CD4-positive, alpha-beta T cell (primary cell): ENCODE measurements around the gene DHX30. TPM values are rescaled to one million over a fixed set of nuclear protein-coding genes. Genes with fewer than 3 reads are reported as not detected.

ENCODE experiments used
- ATAC-seq: fragments of 200-7000 bp; cut with Tn5 transposase; one replicate; pipeline ENCODE4 v1.10.0; 2022; ENCODE audit warnings: mild to moderate bottlenecking; ENCODE audit not compliant: poor library complexity
- CTCF ChIA-PET: fragments of 350-600 bp; sonication (Branson Sonifier 250); formaldehyde crosslinking; loops from one replicate; lab custom pipeline; 2021; ENCODE audit warnings: antibody characterized with exemption, inconsistent platforms; lab: Charles Lee
- POLR2A ChIA-PET: fragments of 350-600 bp; sonication (Branson Sonifier 250); formaldehyde crosslinking; loops from one replicate; lab custom pipeline; 2021; ENCODE audit warnings: antibody characterized with exemption, inconsistent platforms; lab: Charles Lee
- DNase-seq, 14 experiments: peaks; one replicate each; pipeline ENCODE4 v3.0.0-alpha.2; 2013 to 2020; ENCODE audit warnings: mixed read lengths in 2 of 14
- H3K27ac ChIP-seq, 2 donors: one replicate each; pipeline versions ENCODE4 v1.5.1 to v1.7.0; 2013; ENCODE audit warnings: low read length in 2 of 2, low read depth in 1 of 2, mild to moderate bottlenecking in 1 of 2
- H3K27me3 ChIP-seq, 2 experiments: 1 replicate in 1 of 2; 2 replicates in 1 of 2; pipeline versions ENCODE4 v1.6.1 to v1.7.0; 2013; ENCODE audit warnings: low read length in 2 of 2, control low read depth in 1 of 2, mild to moderate bottlenecking in 1 of 2, moderate library complexity in 1 of 2; ENCODE audit not compliant: insufficient read depth in 2 of 2, control insufficient read depth in 1 of 2
- H3K36me3 ChIP-seq: one replicate; pipeline ENCODE4 v1.6.1; 2013; ENCODE audit warnings: low read length, control low read depth; ENCODE audit not compliant: insufficient read depth
- H3K4me1 ChIP-seq: one replicate; pipeline ENCODE4 v1.6.1; 2013; ENCODE audit warnings: low read length, control low read depth; ENCODE audit not compliant: insufficient read depth
- H3K4me3 ChIP-seq: one replicate; pipeline ENCODE4 v1.5.1; 2013; ENCODE audit warnings: mild to moderate bottlenecking, low read length, moderate library complexity
- H3K9me3 ChIP-seq, 2 experiments: 1 replicate in 1 of 2; 2 replicates in 1 of 2; pipeline versions ENCODE4 v1.6.1 to v1.7.0; 2013; ENCODE audit warnings: low read length in 2 of 2, mild to moderate bottlenecking in 2 of 2, control low read depth in 1 of 2, moderate library complexity in 1 of 2; ENCODE audit not compliant: control insufficient read depth in 1 of 2, insufficient read depth in 1 of 2
- H3K27ac Mint-ChIP-seq: one replicate; pipeline ENCODE4 v1.8.0; 2020; ENCODE audit warnings: mixed read lengths
- H3K27me3 Mint-ChIP-seq: one replicate; pipeline ENCODE4 v1.8.0; 2021; ENCODE audit warnings: mixed read lengths
- H3K36me3 Mint-ChIP-seq: one replicate; pipeline ENCODE4 v1.8.0; 2021; ENCODE audit warnings: low read depth, mixed read lengths
- H3K4me1 Mint-ChIP-seq: one replicate; pipeline ENCODE4 v1.8.0; 2021; ENCODE audit warnings: low read depth, mixed read lengths
- H3K4me3 Mint-ChIP-seq: one replicate; pipeline ENCODE4 v1.8.0; 2020; ENCODE audit warnings: mild to moderate bottlenecking, mixed read lengths
- H3K9me3 Mint-ChIP-seq: one replicate; pipeline ENCODE4 v1.8.0; 2020; ENCODE audit warnings: mixed read lengths
- intact Hi-C, 2 experiments: fragments of 100-400 bp; cut with DNase I in 1 of 2; cut with micrococcal nuclease in 1 of 2; formaldehyde crosslinking; loops; one replicate each; pipeline versions ENCODE4 v1.15.1 to v1.9.0; 2023 to 2025; cut with DNase I, micrococcal nuclease
- total RNA-seq, 174 experiments: library from RNA in 2 of 174; stranded (reverse) in 2 of 174; gene quantifications; one replicate each; pipeline ENCODE4 v1.2.3 and lab custom pipeline; 2021 to 2026
- TF ChIP-seq, protein P1 (sequence below): fragments of 200-600 bp; IDR thresholded peaks from one replicate; pipeline ENCODE4 v1.8.0; 2022; ENCODE audit warnings: antibody characterized with exemption, mild to moderate bottlenecking

The DHX30 gene
- total RNA-seq, 2 experiments from 2014 or later: 75.1 to 75.6 TPM

GRCh38 chr3:47890126-47890827 is 87.3 kb downstream of the DHX30 start:
- ATAC-seq (no peak), DNase-seq (no peak)
- Histone ChIP-seq H3K4me3 (no peak overlapping the region), H3K9me3 (no peaks in the 10 kb centered on the region), H3K4me1 (no peaks in the 10 kb centered on the region), H3K27ac (no peak overlapping the region), H3K27me3 (no peaks in the 10 kb centered on the region), H3K36me3 (peaks cover 29% of the 10 kb centered on the region)
- Mint-ChIP-seq H3K27ac (no peak overlapping the region), H3K9me3 (no peaks in the 10 kb centered on the region), H3K4me3 (no peak overlapping the region), H3K4me1 (no peaks in the 10 kb centered on the region), H3K27me3 (no peaks in the 10 kb centered on the region), H3K36me3 (peaks cover 47% of the 10 kb centered on the region)
- intact Hi-C loops: no loop called here
- TF ChIP-seq, protein P1, sequence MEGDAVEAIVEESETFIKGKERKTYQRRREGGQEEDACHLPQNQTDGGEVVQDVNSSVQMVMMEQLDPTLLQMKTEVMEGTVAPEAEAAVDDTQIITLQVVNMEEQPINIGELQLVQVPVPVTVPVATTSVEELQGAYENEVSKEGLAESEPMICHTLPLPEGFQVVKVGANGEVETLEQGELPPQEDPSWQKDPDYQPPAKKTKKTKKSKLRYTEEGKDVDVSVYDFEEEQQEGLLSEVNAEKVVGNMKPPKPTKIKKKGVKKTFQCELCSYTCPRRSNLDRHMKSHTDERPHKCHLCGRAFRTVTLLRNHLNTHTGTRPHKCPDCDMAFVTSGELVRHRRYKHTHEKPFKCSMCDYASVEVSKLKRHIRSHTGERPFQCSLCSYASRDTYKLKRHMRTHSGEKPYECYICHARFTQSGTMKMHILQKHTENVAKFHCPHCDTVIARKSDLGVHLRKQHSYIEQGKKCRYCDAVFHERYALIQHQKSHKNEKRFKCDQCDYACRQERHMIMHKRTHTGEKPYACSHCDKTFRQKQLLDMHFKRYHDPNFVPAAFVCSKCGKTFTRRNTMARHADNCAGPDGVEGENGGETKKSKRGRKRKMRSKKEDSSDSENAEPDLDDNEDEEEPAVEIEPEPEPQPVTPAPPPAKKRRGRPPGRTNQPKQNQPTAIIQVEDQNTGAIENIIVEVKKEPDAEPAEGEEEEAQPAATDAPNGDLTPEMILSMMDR: no peak
- POLR2A ChIA-PET: no interaction called here
- CTCF ChIA-PET: interaction anchor here (2.4 kb wide), 1 partner anchor 100 kb away, joined by 8 read pairs; no protein-coding TSS in a partner anchor

DNA sequence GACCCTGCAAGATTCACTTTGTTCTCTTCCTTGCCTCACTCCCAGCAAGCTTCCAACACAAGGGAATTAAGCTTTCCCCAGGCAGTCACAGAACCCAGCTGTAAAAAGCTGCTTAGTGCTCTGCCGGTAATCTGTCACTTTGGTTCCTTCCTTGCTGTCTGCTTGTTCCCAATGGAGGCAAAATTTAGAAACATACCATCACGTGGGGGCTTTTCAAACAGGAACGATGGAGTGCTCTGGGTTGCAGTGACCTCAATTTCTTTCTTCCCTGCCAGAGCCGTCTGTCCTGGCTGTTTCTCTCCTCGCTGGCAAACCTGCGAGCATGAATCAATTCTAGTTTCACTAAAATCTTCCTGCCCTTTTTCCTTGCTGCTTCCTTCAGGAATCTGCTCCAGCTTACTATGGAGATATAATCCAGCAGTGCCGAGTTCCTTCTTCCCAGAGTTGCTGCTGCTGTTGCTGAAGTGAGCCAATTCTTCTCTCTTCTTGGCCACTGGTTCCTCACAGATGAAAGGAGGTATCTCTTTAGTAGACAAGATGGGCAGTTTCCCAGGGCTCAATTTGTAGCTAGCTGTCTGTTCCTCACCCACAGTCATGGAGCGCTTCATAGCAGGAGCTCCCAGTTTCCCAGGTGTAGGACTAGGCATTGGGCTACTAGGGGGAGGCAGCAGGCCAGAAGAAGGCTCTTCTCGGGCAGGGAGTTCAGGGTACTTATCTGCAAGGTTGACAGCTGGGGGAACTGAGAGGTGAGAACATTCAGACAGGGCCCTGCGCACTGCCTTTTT is 88.1 kb downstream of the DHX30 start:
- Histone ChIP-seq H3K27me3 (no peaks in the 10 kb centered on the region), H3K27ac (no peak overlapping the region), H3K36me3 (peaks cover 29% of the 10 kb centered on the region), H3K4me3 (no peak overlapping the region), H3K4me1 (no peaks in the 10 kb centered on the region), H3K9me3 (no peaks in the 10 kb centered on the region)
- H3K4me3 Mint-ChIP-seq: no peak overlapping the region
- H3K4me1 Mint-ChIP-seq: no peaks in the 10 kb centered on the region
- H3K27ac Mint-ChIP-seq: no peak overlapping the region
- POLR2A ChIA-PET: no interaction called here
- H3K27me3 Mint-ChIP-seq: no peaks in the 10 kb centered on the region
- CTCF ChIA-PET: interaction anchor here (2.4 kb wide), 1 partner anchor 99 kb away, joined by 8 read pairs; no protein-coding TSS in a partner anchor
- H3K9me3 Mint-ChIP-seq: no peaks in the 10 kb centered on the region
- DNase-seq: no peak
- intact Hi-C loops: no loop called here
- H3K36me3 Mint-ChIP-seq: peaks cover 44% of the 10 kb centered on the region
- no peak for ATAC-seq
- TF ChIP-seq, protein P1: no peak

GRCh38 chr3:47891613-47892005 is 88.7 kb downstream of the DHX30 start:
- no peak overlapping the region for H3K4me3 Mint-ChIP-seq
- ATAC-seq (no peak), DNase-seq (no peak)
- Histone ChIP-seq H3K9me3 (no peaks in the 10 kb centered on the region), H3K4me3 (no peak overlapping the region), H3K27me3 (no peaks in the 10 kb centered on the region), H3K4me1 (no peaks in the 10 kb centered on the region), H3K36me3 (peaks cover 26% of the 10 kb centered on the region), H3K27ac (no peak overlapping the region)
- peaks cover 38% of the 10 kb centered on the region for H3K36me3 Mint-ChIP-seq
- H3K27ac Mint-ChIP-seq: no peak overlapping the region
- CTCF ChIA-PET: interaction anchor here (2.4 kb wide), 1 partner anchor 98 kb away, joined by 8 read pairs; no protein-coding TSS in a partner anchor
- TF ChIP-seq, protein P1: no peak
- POLR2A ChIA-PET: no interaction called here
- no peaks in the 10 kb centered on the region for H3K27me3 Mint-ChIP-seq
- intact Hi-C loops: no loop called here
- H3K9me3 Mint-ChIP-seq: no peaks in the 10 kb centered on the region
- peaks cover 3% of the 10 kb centered on the region for H3K4me1 Mint-ChIP-seq
